AG04449 (cell line): ENCODE measurements around the gene EI24.

Experiments used
- CTCF ChIA-PET: fragments of 350-600 bp; formaldehyde crosslinking; extraction: SDS; loops from one replicate; lab custom pipeline; 2021; ENCODE audit warnings: antibody characterized with exemption; lab: Yijun Ruan, JAX
- POLR2A ChIA-PET: fragments of 400-600, 350-600 bp; formaldehyde crosslinking; extraction: SDS; loops from one replicate; lab custom pipeline; 2020; ENCODE audit warnings: antibody characterized with exemption, inconsistent platforms; lab: Yijun Ruan, JAX
- DNase-seq: peaks from one replicate; pipeline ENCODE4 v3.0.0-alpha.2; 2010; ENCODE audit warnings: low read depth, low spot score
- H3K4me3 ChIP-seq: 2 replicates; pipeline ENCODE4 v1.5.1; 2011; ENCODE audit warnings: low read depth, mild to moderate bottlenecking, control low read depth, low read length
- TF ChIP-seq, protein P1 (sequence below): IDR thresholded peaks from one replicate; pipeline ENCODE4 v1.5.1; 2011; ENCODE audit warnings: mild to moderate bottlenecking, moderate library complexity, low read length, control low read depth, inconsistent platforms; ENCODE audit not compliant: insufficient read depth; ENCODE audit errors: missing control alignments

The EI24 gene

DNA sequence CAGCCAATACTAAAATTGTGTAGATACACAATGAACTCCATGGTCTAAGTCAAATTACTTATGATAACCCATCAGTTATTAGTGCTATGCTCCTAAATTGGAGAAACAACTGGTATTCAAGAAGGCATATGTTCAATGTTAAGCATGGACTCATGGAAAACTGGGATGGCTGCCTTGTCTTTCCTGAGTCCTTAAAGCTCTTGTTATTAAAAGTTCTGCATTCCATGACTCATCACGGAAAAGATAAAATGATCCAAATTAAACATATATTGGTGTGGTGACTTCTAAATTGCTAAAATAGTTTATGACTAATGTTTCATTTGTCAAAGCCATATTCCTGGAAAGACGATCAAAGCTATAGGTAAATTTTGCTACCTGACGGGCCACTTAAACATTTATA is 9.4 kb upstream of the EI24 start:
- DNase-seq, result no peak
- CTCF ChIA-PET, result interaction anchor here (1.2 kb wide), 1 partner anchor 9 kb away, joined by 6 read pairs; the partner anchor contains the start of gene EI24
- POLR2A ChIA-PET, result no interaction called here
- TF ChIP-seq, protein P1, sequence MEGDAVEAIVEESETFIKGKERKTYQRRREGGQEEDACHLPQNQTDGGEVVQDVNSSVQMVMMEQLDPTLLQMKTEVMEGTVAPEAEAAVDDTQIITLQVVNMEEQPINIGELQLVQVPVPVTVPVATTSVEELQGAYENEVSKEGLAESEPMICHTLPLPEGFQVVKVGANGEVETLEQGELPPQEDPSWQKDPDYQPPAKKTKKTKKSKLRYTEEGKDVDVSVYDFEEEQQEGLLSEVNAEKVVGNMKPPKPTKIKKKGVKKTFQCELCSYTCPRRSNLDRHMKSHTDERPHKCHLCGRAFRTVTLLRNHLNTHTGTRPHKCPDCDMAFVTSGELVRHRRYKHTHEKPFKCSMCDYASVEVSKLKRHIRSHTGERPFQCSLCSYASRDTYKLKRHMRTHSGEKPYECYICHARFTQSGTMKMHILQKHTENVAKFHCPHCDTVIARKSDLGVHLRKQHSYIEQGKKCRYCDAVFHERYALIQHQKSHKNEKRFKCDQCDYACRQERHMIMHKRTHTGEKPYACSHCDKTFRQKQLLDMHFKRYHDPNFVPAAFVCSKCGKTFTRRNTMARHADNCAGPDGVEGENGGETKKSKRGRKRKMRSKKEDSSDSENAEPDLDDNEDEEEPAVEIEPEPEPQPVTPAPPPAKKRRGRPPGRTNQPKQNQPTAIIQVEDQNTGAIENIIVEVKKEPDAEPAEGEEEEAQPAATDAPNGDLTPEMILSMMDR, result no peak
- no peak overlapping the region for H3K4me3 ChIP-seq

DNA sequence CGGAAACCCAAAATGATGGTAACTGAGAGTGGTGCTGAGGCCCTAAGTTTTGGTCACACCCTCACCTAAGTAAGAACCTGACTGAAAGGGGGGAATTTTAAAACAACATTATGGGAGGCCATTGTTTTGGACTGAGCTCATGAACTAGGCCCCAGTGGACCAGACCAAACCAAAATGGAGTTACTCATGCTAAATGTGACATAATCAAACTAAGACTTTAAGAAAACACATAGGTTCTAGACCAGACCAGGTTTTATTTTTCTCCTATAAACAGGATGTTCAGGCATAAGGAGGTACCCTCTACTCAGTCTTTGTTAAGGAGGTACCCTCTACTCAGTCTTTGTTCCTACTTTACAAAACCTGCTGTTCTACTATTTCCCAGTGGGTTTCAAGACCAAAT is 7.4 kb upstream of the EI24 start:
- TF ChIP-seq, protein P1, result no peak
- ChIA-PET CTCF (no interaction called here), POLR2A (no interaction called here)
- H3K4me3 ChIP-seq, result no peak overlapping the region
- DNase-seq, result no peak

DNA sequence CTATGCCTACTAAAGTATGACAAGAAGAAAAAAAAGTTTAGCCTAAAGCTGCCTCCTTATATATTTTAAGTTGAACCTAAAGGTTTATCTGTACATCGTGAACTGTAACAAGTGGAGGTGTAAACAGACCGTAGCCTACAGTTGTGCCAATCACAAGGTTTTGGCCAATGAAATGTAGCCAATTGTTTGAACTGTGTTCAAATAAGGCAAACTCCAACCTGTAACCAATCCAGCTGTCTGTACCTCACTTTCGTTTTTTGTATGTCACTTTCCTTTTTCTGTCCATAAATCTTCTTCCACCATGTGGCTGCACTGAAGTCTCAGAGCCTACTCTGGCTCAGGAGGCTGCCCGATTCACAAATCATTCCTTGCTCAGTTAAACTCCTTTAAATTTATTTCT is 6.8 kb upstream of the EI24 start:
- no peak for DNase-seq
- H3K4me3 ChIP-seq, result no peak overlapping the region
- TF ChIP-seq, protein P1, result no peak
- ChIA-PET CTCF (no interaction called here), POLR2A (no interaction called here)

DNA sequence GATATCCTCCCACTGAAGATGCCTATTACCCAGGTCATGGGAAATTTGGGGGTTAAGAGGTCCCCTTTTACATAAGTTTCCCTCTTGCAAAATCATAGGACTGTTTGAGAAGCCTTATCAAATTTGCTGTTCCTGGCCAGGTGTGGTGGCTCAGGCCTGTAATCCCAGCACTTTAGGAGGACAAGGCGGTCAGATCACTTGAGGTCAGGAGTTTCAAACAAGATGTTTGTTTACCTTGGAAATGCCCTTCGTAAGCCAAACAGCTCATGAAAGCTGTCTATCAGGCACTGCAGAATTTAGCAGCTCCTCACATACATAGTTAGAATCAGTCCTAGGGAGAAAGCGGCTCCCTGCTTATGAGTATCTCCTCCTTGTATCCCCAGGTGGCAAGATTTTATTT is 4.9 kb upstream of the EI24 start:
- no peak for DNase-seq
- POLR2A ChIA-PET, result no interaction called here
- TF ChIP-seq, protein P1, result no peak
- CTCF ChIA-PET, result no interaction called here
- no peak overlapping the region for H3K4me3 ChIP-seq

DNA sequence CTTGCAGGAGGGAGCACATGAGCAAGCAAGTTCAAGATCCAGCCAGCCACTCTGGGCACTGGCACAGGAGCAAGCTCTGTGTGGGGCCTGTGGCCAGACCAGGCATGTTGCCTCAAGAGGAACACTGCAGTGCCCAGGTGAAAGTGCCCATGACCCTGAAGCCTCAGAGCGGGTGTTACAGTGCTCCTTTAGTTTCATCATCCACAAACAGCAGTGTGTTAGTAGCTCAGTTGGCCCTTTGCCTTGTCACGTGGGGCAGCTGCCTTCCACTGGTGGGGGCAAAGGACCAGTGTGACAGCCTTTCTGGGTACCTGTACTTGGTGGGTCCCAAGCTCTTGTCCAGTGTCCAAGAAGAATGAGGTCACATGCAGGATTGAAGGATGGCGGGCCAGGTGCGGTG is 3.0 kb upstream of the EI24 start:
- ChIA-PET POLR2A (no interaction called here), CTCF (no interaction called here)
- TF ChIP-seq, protein P1, result no peak
- DNase-seq, result no peak
- no peak overlapping the region for H3K4me3 ChIP-seq

- ChIA-PET POLR2A (interaction anchor here (0.5 to 1.7 kb wide), 7 partner anchors 13 to 77 kb away, joined by 3 to 15 read pairs (median 6); partner anchors contain the start of gene STT3A), CTCF (interaction anchor here (0.8 to 1.7 kb wide), 10 partner anchors 10 to 428 kb away, joined by 3 to 8 read pairs (median 4); no protein-coding TSS in a partner anchor)
- no peak for DNase-seq
- peak overlapping the region; percentile 95 for H3K4me3 ChIP-seq
- TF ChIP-seq, protein P1, result no peak
Measured at GRCh38 chr11:125569915-125570621, 791 bp downstream of the EI24 start.
